AG09309 (cell line): ENCODE data around the gene CLIC4.
A peak's percentile ranks its signal among the peaks of the same experiment; 100 is the strongest.

ENCODE experiments used
- DNase-seq: peaks from one replicate; pipeline ENCODE4 v3.0.0-alpha.2; 2010; ENCODE audit warnings: low read depth
- H3K4me3 ChIP-seq: 2 replicates; pipeline ENCODE4 v1.5.1; 2011; ENCODE audit warnings: mild to moderate bottlenecking, low read depth, low read length, moderate library complexity; ENCODE audit not compliant: control insufficient read depth
- TF ChIP-seq, protein P1 (sequence below): IDR thresholded peaks from 2 replicates; pipeline ENCODE4 v1.5.1; 2011; ENCODE audit warnings: mild to moderate bottlenecking, low read depth, low read length, inconsistent platforms; ENCODE audit not compliant: insufficient read depth, control insufficient read depth; ENCODE audit errors: missing control alignments

The CLIC4 gene

DNA sequence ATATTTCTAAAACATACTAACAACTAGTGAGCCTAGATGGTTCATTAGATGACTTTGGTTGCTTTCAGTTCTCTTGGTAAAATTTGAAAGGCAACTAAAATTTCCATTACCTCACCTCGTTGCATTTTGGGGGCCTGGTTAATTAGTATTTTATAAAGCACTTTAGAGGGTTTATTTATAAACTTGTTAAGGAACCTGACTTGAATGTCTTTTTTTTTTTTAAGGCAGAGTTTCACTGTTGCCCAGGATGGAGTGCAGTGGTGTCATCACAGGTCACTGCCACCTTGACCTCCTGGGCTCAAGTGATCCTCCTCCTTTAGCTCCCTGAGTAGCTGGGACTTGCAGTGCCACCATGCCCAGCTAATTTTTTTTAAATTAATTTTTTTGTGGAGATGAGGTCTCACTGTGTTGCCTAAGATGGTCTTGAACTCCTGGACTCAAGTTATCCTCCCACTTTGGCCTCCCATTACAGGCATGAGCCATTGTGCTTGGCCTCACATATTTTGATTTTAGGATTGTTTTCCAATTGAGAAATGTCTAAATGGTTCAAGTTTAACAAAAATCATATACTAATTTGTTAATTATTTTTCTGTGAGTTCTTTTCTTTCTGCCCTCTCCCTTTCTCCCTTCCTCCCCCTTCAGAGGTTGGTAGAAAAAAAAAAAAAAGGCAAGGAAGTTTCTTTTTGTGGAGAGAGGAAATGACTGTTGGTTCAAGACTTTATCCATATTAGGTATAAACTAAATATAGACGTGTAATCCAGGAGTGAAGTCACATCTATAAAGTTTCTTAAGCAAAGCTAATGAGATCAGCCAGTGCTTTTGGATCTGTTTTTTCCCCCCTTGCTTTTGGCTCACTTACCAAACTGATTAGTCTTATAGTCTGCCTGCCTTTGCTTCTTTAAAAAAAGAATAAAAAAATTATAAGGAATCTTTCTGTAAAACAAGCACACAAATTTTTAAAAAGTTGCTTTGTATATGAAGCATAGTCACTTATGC is 24.7 kb downstream of the CLIC4 start:
- TF ChIP-seq, protein P1, sequence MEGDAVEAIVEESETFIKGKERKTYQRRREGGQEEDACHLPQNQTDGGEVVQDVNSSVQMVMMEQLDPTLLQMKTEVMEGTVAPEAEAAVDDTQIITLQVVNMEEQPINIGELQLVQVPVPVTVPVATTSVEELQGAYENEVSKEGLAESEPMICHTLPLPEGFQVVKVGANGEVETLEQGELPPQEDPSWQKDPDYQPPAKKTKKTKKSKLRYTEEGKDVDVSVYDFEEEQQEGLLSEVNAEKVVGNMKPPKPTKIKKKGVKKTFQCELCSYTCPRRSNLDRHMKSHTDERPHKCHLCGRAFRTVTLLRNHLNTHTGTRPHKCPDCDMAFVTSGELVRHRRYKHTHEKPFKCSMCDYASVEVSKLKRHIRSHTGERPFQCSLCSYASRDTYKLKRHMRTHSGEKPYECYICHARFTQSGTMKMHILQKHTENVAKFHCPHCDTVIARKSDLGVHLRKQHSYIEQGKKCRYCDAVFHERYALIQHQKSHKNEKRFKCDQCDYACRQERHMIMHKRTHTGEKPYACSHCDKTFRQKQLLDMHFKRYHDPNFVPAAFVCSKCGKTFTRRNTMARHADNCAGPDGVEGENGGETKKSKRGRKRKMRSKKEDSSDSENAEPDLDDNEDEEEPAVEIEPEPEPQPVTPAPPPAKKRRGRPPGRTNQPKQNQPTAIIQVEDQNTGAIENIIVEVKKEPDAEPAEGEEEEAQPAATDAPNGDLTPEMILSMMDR = no peak
- no peak overlapping the region for H3K4me3 ChIP-seq
- peak; percentile 89 for DNase-seq

DNA sequence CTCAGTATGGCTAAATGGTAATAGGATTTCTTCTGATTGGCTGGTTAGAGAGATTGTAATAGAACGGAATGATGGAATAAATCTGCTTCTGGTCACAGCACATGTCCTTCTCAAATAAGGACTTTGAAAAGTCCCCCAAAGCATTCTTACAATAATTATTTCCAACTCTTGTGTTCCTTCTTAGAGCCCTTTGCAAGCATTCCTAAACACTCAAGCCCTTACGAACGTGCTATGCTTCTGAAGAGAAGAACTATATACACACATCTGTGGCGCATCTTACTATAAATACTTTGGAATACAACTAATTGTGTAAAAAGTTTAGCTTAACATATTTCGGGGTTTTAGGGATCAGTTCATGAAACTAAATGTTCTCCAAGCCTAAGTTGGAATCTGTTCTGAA is 25.6 kb downstream of the CLIC4 start:
- no peak overlapping the region for H3K4me3 ChIP-seq
- DNase-seq = no peak
- TF ChIP-seq, protein P1 = no peak

DNA sequence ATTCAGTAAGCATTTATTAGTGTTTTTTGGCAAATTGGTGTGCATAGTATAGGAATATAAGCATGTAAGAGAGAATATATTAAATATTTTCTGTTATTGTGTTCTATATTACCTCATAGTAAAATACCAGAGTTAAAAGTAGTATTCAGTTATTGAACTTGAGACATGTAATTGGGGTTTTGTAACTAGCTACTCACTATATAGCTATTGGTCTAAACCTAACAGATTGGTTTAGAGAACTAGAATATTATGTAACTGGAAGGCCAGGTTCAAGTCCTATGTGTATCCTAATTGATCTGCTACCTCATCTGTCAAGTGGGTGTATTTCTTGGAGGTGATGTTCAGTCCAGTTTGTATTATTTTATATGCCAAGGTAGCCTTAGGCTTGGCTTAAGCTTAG is 26.3 kb downstream of the CLIC4 start:
- no peak overlapping the region for H3K4me3 ChIP-seq
- TF ChIP-seq, protein P1 = no peak
- DNase-seq = no peak

DNA sequence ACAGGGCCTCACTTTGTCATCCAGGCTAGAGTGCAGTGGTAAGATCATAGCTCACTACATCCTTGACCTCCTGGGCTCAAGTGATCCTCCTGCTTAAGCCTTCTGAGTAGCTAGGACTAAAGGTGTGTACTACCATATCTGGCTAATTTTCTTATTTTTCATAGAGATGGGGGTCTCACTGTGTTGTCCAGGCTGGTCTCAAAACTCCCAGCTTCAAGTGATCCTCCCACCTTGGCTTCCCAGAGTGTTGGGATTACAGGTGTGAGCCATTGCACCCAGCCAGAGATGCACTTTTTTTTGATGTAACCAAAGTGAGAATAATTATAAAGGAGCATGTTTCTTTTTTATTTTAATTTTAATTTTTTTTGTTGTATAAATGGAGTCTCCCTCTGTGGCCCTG is 28.4 kb downstream of the CLIC4 start:
- no peak for DNase-seq
- TF ChIP-seq, protein P1 = no peak
- no peak overlapping the region for H3K4me3 ChIP-seq

DNA sequence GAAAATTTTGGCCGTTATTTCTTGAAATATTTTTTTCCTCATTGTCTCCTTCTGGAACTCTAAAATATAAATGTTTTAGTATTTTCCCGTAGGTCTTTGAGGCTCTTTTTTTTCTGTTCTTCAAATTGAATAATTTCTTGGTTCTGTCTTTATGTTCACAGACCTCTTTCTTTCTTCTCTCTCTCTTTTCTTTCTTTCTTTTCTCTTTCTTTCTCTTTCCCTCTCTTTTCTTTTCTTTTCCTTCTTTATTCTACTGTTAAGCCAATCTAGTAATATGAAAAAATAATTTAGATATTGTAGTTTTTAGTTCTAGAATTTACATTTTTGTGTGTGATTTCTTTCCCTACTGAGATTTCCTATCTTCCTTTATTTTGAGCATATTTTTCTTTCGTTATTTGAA is 30.1 kb downstream of the CLIC4 start:
- no peak overlapping the region for H3K4me3 ChIP-seq
- DNase-seq = no peak
- TF ChIP-seq, protein P1 = no peak

DNA sequence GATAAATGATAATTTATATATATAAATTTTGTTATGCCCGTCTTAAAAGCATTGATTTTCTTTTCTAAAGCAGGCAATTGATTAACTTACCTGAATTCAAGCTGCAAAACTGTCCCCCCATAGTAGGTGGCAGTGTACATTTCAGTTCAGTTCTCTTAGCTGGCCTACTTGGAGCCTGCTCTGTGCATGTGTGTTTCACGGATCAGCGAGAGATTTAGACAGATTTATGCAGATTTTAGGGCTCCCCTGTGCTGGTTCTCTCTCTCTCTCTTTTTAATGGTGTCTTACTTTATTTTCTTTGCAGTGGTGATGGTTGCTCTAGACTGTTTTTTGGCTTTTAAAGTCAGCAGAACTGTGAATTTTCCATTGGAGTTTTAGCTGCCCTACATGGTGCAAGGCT is 30.7 kb downstream of the CLIC4 start:
- H3K4me3 ChIP-seq = no peak overlapping the region
- TF ChIP-seq, protein P1 = no peak
- no peak for DNase-seq
